GM18517 (cell line): Measurements from ENCODE around the gene PRKAG3.
"Not testable (repeated sequence)": the region's sequence is repeated elsewhere in the genome, so short reads cannot be mapped to it uniquely, and the experiment has no call there.

ENCODE experiments used
- ATAC-seq: cut with Tn5 transposase; IDR thresholded peaks from one replicate; pipeline ENCODE4 v1.9.1; 2021; ENCODE audit warnings: mild to moderate bottlenecking, moderate library complexity; ENCODE audit not compliant: unreplicated experiment

PRKAG3 gene

DNA sequence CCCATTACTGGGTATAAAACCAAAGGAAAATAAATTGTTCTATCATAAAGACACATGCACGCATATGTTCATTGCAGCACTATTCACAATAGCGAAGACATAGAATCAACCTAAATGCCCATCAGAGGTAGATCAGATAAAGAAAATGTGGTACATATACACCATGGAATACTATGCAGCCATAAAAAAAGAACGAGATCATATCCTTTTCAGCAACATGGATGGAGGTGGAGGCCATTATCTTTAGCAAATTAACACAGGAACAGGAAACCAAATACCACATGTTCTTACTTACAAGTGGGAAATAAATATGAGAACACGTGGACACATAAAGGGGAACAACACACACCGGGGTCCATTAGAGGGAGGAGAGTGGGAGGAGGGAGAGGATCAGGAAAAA is 12.7 kb upstream of the PRKAG3 start:
- ATAC-seq, result not testable (repeated sequence)

DNA sequence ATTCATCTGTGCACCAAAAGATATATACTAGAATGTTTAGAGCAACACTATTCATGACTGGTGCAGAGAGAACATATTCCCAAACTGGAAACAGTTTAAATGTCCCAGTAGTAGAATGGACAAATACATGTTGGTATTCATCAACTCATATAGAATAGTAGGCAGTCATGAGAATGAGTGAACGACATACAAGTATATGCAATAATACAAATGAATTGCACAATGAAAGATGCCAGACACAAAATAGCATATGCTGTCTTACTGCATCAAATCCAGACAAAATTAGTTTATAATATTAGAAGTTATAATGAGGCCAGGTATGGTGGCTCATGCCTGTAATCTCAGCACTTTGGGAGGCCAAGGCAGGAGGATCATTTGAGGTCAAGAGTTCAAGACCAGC is 8.3 kb upstream of the PRKAG3 start:
- ATAC-seq, result no peak

DNA sequence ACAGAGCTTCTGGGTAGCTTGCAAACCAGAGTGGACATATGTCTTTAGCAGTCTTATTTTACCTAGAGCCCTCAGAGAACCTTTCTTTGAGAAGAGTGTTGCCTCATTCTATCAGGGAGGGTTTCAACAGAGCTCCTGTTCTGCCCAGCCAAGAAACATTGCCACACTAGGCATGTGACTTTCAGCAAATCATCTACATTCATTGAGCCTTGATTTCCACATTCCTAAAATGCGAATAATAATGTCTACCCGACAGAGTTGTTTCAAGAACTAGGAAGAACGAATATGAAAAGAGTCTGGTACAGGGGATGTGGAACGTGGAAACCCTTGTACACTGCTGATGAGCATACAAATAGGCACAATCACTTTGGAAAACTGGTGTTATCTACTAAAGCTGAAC is 7.8 kb upstream of the PRKAG3 start:
- no peak for ATAC-seq

DNA sequence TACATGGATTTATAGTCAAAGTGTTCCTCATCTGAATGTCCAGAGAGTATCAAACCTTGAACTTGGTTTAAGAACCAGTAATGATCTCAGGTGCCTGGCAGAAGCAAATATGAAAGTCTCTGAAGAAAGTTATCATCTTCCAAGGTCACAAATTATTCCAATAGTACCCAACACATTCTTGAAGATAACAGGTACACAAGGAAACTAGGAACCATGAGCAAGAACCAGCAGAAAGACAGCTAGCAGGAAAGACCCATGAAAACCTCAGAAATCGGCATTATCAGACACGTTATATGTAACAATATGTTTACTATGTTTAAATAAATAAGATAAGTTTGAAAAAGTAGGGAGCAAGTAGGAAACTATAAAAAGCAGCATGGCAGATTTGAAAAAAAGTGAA is 5.9 kb upstream of the PRKAG3 start:
- no peak for ATAC-seq

DNA sequence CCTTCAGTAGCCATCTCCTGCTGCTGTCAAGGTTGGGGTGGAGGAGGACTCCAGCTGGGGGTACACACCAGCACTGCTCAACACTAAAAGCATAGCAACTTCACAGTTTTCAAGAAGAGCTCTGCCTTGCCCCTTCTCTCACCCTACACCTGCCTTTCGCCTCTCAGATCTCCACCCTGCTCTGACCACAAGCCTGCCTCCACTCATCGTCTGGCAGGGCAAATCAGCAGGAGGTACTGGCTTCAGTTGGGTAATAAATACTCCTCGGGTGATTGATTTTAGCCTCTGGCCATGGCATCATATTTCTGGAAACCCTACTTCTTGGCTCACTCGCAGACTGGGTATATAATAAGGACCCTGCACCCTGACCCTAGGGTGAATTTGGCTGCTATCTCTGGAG is 3.1 kb upstream of the PRKAG3 start:
- ATAC-seq, result no peak

DNA sequence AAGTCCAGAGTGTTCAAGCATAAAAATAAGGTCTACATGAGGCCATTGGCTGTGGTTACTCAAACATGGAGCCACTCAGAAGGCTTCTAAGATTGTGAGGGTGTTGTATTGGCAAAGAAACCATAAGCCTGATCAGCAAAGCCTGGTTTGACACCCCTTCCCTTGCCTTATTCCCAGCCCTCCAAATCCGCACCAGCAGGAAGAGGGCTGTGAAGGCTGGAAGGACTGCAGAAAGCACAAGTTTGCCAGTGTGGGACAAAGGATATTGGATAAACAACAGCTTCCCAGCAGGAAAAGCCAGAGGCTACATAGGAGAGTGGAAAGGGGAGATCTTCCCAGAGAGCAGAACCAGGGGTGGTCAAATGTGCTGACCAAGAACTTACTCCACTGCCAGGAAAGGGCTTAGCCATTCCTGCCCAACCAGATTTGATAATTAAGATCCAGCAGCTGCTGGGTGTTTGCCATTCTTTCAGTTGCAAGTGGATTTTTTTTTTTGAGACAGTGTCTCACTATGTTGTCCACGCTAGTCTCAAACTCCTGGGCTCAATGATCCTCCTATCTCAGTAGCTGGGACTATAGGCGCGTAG is 1.5 kb upstream of the PRKAG3 start:
- ATAC-seq, result no peak

DNA sequence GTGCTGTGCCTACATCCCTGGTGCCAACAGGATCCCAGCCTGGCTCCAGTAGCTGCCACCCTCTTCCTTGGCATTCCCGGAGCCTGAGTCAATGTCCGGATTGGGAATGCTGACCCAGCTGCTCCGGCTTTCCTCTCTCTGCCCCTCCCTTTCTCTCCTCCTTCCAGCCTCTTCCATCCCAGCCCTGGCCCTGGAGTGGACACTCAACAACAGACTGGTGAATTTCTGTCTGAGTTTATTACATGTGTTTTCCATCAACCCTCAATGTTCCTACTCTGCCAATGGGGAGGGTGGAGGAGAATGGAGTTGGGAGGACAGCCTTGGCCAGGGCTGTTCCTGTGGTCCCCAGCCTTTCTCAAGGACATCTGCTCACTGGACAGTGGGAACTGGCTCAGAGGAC is 917 bp upstream of the PRKAG3 start:
- no peak for ATAC-seq

DNA sequence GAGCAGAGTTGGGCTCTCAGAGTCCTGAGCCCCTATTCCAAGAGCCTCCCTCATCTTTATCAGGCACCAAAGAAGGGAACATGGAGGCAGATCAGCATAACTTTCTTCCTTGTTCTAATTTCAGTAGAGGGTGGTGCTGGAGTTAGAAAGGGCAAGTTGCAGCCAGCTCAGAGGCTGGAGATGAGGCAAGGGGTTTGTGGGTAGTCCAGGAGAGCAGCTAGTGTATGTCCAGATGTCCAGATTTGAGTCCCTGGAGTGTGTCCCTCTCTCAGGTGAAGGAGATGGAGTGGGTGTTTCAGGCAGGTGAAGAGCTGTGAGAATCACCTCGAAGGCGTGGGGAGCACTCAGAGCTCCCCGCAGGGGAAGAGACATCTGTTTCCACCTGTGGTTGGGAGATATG is 478 bp upstream of the PRKAG3 start:
- no peak for ATAC-seq

DNA sequence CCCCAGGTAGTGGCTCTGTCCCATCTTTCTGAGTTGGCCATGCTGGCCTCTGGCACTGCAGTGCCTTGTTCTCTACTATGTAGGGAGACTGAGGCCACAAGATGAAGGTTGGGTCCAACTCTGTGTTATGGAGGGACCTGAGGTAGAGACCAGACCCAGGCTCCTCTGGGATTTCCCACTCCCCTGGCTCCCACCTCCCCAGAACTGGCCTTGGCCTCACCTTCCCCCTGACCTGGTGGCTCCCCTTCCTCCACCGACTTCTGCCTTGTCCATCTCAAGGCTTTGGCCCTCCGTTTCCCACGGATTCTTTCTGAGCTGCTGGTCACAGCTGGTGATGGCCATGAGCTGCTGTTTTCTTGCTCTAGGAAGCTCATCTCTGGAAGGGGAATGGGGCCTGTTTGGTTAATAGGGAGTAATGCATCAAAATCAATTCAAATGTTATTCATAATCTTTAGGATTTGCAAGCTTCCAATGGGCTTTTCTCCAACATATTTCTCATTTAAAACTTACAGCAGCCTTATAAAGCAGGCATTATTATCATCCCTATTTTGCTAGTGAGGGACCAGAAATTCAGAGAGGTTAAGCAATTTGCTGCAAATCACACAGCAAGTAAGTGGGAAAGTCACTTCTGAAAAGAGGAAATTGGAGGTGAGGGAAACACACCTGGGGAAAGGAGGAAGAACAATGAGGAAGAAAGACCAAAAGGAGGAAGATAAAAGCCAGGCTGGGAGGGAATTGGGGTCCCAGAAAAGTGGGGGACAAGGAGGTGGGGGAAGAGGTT is 887 bp downstream of the PRKAG3 start:
- ATAC-seq, result no peak

DNA sequence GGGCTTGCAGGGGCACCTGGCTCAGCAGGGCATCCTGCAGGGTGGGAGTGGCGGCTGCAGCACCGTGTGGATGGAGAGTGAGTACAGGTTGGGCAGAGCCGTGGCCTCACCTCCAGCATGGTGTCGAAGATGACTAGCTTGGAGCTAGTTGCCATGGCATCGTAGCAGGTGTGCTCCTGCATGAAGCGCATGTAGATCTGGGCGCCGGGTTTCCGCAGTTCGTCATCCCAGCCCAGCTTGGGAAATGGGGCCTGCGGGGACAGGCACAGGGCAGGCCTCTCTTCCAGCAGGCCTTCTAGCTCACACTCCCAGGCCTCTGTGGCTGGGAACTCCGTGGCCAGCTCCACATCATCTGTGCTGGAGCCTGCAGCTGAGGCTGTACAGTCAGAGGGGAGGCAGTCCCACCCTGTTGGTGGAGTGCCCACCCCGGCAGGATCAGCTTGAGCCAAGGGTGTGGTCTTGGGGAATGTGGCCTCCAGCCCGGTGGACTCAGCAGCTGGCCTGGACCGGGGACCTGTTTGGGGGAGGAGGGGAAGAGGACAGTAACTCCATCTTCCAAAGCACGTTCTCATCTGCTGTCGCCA is 1.6 kb downstream of the PRKAG3 start:
- ATAC-seq, result no peak

DNA sequence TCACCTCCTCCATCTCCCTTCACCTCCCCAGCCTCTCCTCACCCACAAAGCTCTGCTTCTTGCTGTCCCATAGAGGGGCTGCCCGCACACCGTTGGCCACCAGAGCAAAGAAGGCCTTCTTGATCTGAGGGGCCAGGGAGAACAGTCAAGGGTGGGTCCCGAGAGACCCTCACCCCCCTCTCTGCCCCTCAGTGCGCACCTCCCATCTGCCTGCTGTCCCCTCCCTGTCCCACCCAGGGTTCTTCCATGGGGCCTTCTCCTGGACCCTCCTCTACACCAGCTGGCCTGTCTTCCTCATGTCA is 3.2 kb downstream of the PRKAG3 start:
- ATAC-seq, result no peak

DNA sequence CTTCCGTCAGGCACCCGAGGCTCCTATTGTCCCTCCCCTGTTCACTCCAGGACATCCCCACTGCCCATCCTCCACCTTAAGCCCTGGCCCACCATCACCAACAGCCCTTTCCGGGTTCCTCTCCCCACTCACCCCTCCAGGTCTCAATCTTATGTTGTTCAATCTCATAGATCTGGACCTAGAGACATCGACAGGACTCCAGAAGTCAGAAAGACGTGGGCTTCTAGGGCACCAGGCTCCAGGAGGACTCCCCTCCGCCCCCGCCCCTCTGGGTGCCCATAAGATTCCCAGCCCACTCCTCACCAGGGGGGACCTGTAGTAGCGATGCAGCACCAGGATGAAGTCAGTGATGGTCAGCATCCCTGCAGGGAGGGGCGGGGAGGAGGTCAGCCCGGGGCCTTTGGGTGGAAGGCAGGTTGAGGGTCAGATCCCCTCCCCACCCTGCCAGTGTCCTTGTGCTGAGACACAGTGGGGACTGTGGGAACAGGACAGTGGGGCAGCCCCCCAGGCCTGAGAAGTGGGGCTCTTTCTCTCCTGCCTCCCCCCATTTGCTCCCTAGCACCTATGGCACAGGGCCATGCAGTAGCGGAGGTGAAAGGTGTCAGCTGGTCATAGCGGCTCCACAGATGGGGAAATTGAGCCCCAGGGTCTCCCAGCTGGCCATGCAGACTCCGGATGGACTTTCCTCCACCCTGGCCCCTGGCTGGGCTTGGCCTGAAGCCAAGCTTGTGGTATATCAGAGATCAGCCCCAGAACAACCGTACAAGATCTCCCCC is 3.7 kb downstream of the PRKAG3 start:
- no peak for ATAC-seq

DNA sequence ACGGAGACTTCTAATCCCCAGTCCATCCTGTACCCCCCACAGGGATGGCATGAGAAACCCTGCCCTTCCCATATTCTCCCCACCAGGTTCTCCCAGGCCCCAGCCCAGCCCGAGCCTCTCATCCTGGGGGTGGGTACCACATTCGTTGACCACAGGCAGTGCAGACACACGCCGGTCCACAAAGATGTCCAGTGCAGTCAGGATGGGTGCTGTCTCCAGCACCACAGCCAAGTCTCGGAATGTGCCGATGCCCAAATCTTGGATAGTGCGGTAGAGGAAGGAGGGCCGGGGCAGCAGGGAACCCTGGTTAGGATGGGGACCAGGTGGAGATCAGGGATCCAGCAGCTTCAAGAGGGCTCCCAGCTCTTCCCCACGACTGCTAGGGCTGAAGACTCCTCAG is 4.8 kb downstream of the PRKAG3 start:
- no peak for ATAC-seq

DNA sequence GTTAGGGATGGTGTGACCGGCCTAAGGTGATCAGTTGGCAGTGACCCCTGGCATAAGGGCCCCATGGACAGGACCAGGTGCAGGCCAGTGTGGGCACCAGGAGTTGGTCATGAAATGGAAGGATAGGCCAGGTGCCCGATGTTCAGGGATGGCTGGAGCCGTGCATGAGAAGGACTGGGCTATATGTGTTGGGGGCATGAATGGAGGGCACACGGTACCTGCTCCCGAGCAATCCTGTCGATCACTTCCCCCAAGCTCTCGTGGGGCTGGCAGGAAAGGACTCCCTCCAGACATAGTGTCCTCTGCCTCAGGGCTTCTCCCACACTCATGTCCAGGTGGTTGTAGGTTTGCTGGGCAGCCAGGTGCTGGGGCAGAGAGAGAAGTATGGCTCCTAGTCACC is 7.6 kb downstream of the PRKAG3 start:
- ATAC-seq, result no peak

DNA sequence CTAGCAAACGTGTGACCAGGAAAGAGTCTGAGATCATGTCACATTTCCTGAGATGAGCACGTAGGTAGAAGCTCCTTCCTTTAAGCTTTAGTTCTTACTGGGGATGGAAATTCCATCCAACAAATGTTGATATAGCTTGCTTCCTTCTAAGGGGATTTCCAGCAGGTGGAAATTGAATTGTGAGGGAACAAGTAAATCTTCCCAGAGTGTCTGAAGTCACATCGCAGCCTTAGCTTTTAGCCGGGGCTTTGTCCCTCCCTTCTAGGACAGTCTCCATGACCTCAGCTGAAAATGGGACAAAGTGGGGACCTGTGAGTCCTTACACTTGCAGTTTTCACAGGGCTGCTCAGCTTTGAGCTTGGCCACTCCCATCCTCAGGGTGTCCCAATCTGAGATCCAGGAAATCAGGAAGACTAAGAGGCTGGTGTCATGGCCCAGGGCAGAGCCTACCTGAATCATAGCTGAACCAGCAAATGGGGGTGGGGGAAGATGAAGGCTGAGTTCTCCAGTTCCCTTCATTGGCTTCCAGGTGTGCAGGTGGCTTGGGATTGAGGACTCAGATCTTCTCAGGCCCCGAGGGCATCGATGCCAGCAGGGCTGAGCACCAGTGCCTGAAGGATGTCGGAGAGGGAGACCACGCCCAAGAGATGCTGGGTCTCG is 8.3 kb downstream of the PRKAG3 start:
- no peak for ATAC-seq

DNA sequence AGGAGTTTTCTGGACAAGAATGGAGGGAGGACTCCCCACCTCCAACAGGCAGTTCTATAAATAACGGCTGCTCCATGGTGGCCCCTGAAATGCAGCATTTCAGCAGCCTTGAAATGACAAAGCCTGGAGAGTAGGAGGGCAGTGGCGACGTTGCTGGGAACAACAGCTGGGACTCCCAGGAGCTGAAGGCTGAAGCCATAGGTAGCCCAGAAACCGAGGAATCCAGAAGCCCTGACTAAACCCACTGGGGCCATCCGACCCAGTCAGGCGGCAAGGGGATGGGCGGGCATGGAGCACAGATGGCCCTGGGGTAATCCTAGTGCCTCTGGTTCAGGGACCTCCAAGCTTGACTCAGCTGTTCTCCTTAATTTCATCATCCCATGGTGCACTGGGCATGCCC is 9.0 kb downstream of the PRKAG3 start:
- no peak for ATAC-seq

DNA sequence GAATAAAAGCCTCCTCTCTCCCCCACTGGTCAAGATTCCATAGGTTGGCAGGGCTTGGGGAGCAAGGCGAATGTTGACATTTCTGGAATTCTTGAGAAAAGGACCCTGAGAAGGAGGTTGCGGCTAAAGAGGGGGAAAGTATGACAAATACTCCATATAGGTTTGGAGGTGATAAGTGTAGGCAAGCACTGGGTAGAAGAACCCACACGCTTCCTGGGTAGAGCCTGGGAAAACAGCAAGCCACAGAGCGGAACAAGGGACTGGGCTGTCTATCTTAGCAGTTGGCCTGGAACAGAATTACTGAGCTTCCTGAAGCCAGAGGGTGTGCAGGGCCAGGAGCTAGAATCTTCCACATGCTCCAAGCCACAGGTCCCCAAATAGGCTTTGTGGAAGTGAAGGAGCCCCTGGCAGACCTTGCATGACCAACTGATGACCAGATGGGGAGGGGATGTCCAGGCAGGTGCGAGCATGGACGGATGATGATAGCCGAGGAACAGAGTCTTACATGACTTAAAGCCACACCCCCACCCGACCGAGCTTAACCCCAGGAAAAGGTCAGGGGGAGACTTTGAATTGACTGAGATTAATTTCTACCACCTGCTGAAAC is 9.9 kb downstream of the PRKAG3 start:
- ATAC-seq, result no peak

DNA sequence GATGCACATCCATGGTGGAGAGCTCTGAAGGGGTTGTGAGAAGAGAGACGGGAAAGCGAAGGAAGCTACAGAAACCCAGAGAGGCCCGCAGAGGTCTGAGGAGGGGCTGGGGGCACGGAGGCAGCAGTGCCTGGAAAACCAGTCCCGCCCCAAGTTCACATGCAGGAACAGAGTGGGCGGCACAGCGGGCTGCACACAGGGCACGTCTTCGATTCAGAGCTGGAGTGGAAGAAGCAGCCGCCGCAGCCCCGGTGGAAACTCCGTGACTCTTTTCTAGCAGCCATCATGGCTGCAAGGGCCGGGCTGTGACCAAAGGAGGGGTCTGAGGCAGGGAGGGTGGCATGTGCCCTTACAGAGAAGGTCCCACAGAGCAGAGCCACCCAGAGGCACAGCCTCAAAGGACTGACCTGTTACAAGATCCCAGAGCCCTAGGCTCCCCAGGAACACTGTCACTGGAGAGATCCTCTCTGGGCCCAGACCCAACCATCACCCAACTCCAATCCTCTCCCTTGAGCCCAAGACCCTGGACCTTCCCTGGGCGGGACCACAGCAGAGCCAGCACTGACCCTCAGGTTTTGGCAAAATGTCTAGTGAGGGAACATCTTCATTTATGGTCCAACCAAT is 10.7 kb downstream of the PRKAG3 start:
- ATAC-seq, result no peak

DNA sequence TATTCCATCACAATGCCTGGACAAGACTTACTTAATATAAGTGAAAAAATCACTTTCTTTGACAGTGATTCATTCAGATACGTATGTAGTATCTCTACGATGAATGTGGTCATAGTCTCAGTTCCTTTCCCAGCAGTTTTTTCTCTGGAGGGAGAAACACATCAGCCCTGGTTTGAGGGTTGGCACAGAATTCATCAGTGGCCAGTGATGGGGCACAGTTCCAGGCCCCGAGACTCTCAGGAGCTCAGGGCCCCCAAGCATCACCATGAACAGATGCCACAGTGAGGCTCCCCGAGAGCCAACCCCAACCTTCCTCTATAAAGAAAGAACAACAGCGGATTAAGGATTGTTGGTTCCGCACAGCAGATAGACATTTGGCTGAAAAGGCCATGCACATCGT is 12.5 kb downstream of the PRKAG3 start:
- no peak for ATAC-seq

DNA sequence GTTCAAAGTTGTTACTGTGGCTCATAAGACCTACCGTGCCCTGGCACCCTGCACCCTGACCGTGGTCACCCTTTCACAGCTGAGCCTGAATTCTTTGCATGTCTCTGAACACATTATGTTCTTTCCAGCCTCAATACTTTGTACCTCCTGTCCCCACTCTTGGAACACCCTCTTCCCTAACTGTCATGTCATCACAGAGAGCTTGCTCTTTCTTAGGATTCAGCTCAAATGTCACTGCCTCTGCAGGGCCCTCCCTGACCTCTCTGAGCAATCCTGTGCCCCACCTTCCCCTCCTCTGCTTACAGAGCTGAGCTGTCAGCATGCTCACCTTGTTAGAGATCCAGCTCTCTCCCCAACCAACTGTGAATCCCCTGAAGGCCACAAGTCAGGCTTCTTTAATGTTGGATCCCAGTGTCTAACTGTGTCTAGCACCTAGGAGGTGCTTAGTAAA is 15.0 kb downstream of the PRKAG3 start:
- ATAC-seq, result no peak

DNA sequence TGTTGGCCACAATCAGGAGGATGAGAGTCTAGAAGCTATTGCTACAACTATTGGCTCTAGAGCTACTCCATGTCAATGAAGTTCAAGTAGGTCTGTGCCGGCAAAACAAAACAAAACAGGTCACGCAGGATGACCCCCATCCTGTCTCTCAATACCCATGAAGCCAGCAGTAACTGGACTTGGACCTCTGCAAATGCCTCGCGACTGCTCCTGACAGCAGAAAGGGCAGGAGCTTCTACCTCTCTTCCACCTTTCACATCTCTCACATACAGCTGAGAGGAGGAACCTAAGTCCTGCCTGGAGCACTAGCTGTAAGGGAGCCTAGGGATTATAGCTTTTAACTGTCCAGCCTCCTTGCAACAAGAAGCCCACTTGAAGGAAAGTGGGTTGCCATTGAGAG is 16.0 kb downstream of the PRKAG3 start:
- ATAC-seq, result no peak
